Measurements from ENCODE around the gene KDM8. TPM values are rescaled to one million over a fixed set of nuclear protein-coding genes. Genes with fewer than 3 reads are reported as not detected.

KDM8 gene
- total RNA-seq, 1 experiment from 2014 or later = 15.5 TPM

- H3K4me1 Mint-ChIP-seq = peaks cover 8 to 12% of the 10 kb centered on the region in 2 experiments
- no peak overlapping the region for H3K56ac ChIP-seq (ENCODE audit: insufficient read length, low read depth, low read length)
- peaks cover 2 to 10% of the 10 kb centered on the region in 2 experiments; a peak in 3 of 5 replicates for H3K9me3 Mint-ChIP-seq
- H4K5ac ChIP-seq (ENCODE audit: insufficient read length, low read depth, low read length) = no peak overlapping the region
- H3K79me1 ChIP-seq (ENCODE audit: insufficient read depth, low read depth, low read length, poor library complexity, severe bottlenecking) = no peaks in the 10 kb centered on the region
- no peak overlapping the region for H3K23ac ChIP-seq (ENCODE audit: insufficient read length, low read depth, low read length)
- H3K27me3 ChIP-seq (ENCODE audit: insufficient read depth, low read length) = no peaks in the 10 kb centered on the region
- no peak overlapping the region for H4K91ac ChIP-seq (ENCODE audit: insufficient read length, low read depth, low read length)
- H4K8ac ChIP-seq (replicated peaks; ENCODE audit: insufficient read length, low read depth, low read length) = no peak overlapping the region
- H2BK120ac ChIP-seq (ENCODE audit: low read depth, low read length, poor library complexity, severe bottlenecking) = no peak overlapping the region
- H2BK5ac ChIP-seq (ENCODE audit: insufficient read length, low read length) = no peak overlapping the region
- H3K4me3 Mint-ChIP-seq = no peak overlapping the region
- no peak overlapping the region for H2BK12ac ChIP-seq (ENCODE audit: insufficient read length, low read depth, low read length)
- no peak overlapping the region for H3T11ph ChIP-seq (ENCODE audit: low read length)
- no peak overlapping the region for H3K4ac ChIP-seq (ENCODE audit: low read depth, low read length)
- H3K4me1 ChIP-seq (ENCODE audit: insufficient read depth, low read length) = no peaks in the 10 kb centered on the region
- H3K4me2 ChIP-seq (ENCODE audit: insufficient read depth, insufficient read length, low read length) = no peak overlapping the region
- H3K9me3 ChIP-seq (ENCODE audit: control insufficient read depth, low read depth, low read length) = no peaks in the 10 kb centered on the region
- WGBS (ENCODE audit: extremely low coverage, insufficient read length, low lambda C conversion rate) = no CpG with 5 or more reads among the region's 8 CpGs
- no peak overlapping the region for H3K27ac ChIP-seq (ENCODE audit: insufficient read length, low read depth, low read length)
- H3K36me3 Mint-ChIP-seq (ENCODE audit: insufficient read depth in 1 of 3, low read depth in 3 of 3) = no peaks in the 10 kb centered on the region
- TF ChIP-seq CTCF (conservative IDR thresholded peaks at IDR 0.05) = no peak
- H4K20me1 ChIP-seq (ENCODE audit: control insufficient read depth, insufficient read depth, insufficient read length) = no peaks in the 10 kb centered on the region
- H3K9ac ChIP-seq (ENCODE audit: extremely low read depth, insufficient read length, low read length) = no peak overlapping the region
- H2BK15ac ChIP-seq (ENCODE audit: low read depth, low read length) = no peak overlapping the region
- no peak overlapping the region for H2AK5ac ChIP-seq (ENCODE audit: insufficient read length, low read length)
- H3K18ac ChIP-seq (ENCODE audit: insufficient read length, low read depth, low read length) = no peak overlapping the region
- H3K27me3 Mint-ChIP-seq (ENCODE audit: low read depth) = no peaks in the 10 kb centered on the region
- H2AFZ ChIP-seq (ENCODE audit: low read length) = no peak overlapping the region
- H3K27ac Mint-ChIP-seq = no peak overlapping the region
- no peaks in the 10 kb centered on the region for H3K23me2 ChIP-seq (ENCODE audit: insufficient read length, low read depth, low read length, poor library complexity, severe bottlenecking)
- DNase-seq = no peak
- H3K14ac ChIP-seq (ENCODE audit: insufficient read depth, low read length) = no peak overlapping the region
- no peak overlapping the region for H2BK20ac ChIP-seq (ENCODE audit: low read depth, low read length, poor library complexity, severe bottlenecking)
- H3K79me2 ChIP-seq (ENCODE audit: insufficient read depth, low read length) = no peaks in the 10 kb centered on the region
Measured at GRCh38 chr16:27175888-27176287, 27.4 kb upstream of the KDM8 start.
